A549 (cell line): ENCODE results near the gene CSDE1. TPM values are rescaled to one million over a fixed set of nuclear protein-coding genes. Genes with fewer than 3 reads are reported as not detected.

ENCODE experiments used
- ATAC-seq, 2 experiments: fragments of 200-7000 bp in 1 of 2; fragments of >200 bp in 1 of 2; cut with Nextera tagmentation in 1 of 2; cut with Tn5 transposase in 1 of 2; 3 replicates each; pipeline versions ENCODE4 v1.8.0 to v1.9.1; 2018 to 2020; ENCODE audit warnings: mild to moderate bottlenecking in 1 of 2, moderate library complexity in 1 of 2
- CTCF ChIA-PET: fragments of 300-600 bp; sonication (Branson Sonifier 250); formaldehyde crosslinking; extraction: SDS; loops from one replicate; lab custom pipeline; 2021; ENCODE audit warnings: antibody characterized with exemption, inconsistent platforms; lab: Yijun Ruan, JAX
- POLR2A ChIA-PET: fragments of 350-600 bp; formaldehyde crosslinking; extraction: SDS; loops from one replicate; lab custom pipeline; 2021; ENCODE audit warnings: antibody characterized with exemption, inconsistent platforms; lab: Yijun Ruan, JAX
- DNase-seq, 2 experiments: peaks; one replicate each; pipeline versions ENCODE4 v3.0.0 to v3.0.0-alpha.2; 2011 to 2016; ENCODE audit warnings: low read depth in 1 of 2, low spot score in 1 of 2
- FAIRE-seq: peaks from 2 replicates; lab custom pipeline; 2011; peaks lifted over from hg19 to GRCh38; lab: Jason Lieb, UNC
- H3K27ac ChIP-seq, 2 experiments: fragments of >200 bp; sonication (Bioruptor Twin); formaldehyde crosslinking; 3 replicates each; pipeline ENCODE4 v1.5.1; 2016 to 2017
- H3K4me1 ChIP-seq: fragments of >200 bp; sonication (Bioruptor Twin); formaldehyde crosslinking; 3 replicates; pipeline ENCODE4 v1.6.1; 2016
- H3K4me2 ChIP-seq: fragments of >200 bp; sonication (Bioruptor Twin); formaldehyde crosslinking; 3 replicates; pipeline ENCODE4 v1.6.1; 2016
- H3K4me3 ChIP-seq: fragments of >200 bp; sonication (Bioruptor Twin); formaldehyde crosslinking; 3 replicates; pipeline ENCODE4 v1.5.1; 2016
- H3K9me3 ChIP-seq: fragments of >200 bp; sonication (Bioruptor Twin); formaldehyde crosslinking; 3 replicates; pipeline ENCODE4 v1.6.1; 2016
- CEBPB ChIP-seq, 2 experiments: fragments of >200 bp in 1 of 2; sonication (Bioruptor Twin) in 1 of 2; formaldehyde crosslinking in 1 of 2; IDR thresholded peaks; 2 replicates each; pipeline ENCODE4 v1.6.1; 2012 to 2016
- EP300 ChIP-seq, 2 experiments: fragments of >200 bp; sonication (Bioruptor Twin); formaldehyde crosslinking; IDR thresholded peaks; 2 replicates in 1 of 2; 3 replicates in 1 of 2; pipeline ENCODE4 v1.6.1; 2016 to 2017
- HOXB13 ChIP-seq: fragments of 250-450 bp; sonication (Bioruptor Pico); IDR thresholded peaks from 2 replicates; pipeline ENCODE4 v1.5.0; 2020; ENCODE audit warnings: low read depth, mild to moderate bottlenecking, moderate library complexity
- JUNB ChIP-seq: fragments of >200 bp; sonication (Bioruptor Twin); formaldehyde crosslinking; IDR thresholded peaks from 2 replicates; pipeline ENCODE4 v1.6.1; 2016
- MAFK ChIP-seq: fragments of 450-650 bp; IDR thresholded peaks from 2 replicates; pipeline ENCODE4 v1.6.1; 2014; ENCODE audit not compliant: partially characterized antibody
- RARB ChIP-seq: fragments of 250-450 bp; sonication (Bioruptor Pico); IDR thresholded peaks from 2 replicates; pipeline ENCODE4 v1.8.0; 2021; ENCODE audit warnings: mild to moderate bottlenecking, moderate library complexity
- WGBS: methylation state at CpG from one replicate; pipeline ENCODE4 v1.1.6; 2017; ENCODE audit errors: missing lambda C conversion rate; 5-methylcytosine and 5-hydroxymethylcytosine counted together
- polyA plus RNA-seq, 4 experiments: library from polyadenylated mRNA; depleted of rRNA in 3 of 4; stranded (reverse); fragments of >200 nt; fragmentation: RNase III in 1 of 4; extraction: RNeasy Plus Mini Kit Qiagen cat#74134 plus additional on column Dnase treatment in 1 of 4; gene quantifications; 2 replicates in 3 of 4; 3 replicates in 1 of 4; pipeline ENCODE4 v1.2.3, GENCODE V29; 2011 to 2017
- TF ChIP-seq, protein P1 (sequence below): fragments of >200 bp; sonication (Bioruptor Twin); formaldehyde crosslinking; IDR thresholded peaks from 3 replicates; pipeline ENCODE4 v1.5.1; 2016
- TF ChIP-seq, protein P2 (sequence below): IDR thresholded peaks from 2 replicates; pipeline ENCODE4 v1.6.1; 2012
- TF ChIP-seq, protein P3 (sequence below): fragments of 250-450 bp; sonication (Bioruptor Pico); IDR thresholded peaks from 2 replicates; pipeline ENCODE4 v1.5.0; 2020; ENCODE audit warnings: low read depth, mild to moderate bottlenecking, moderate library complexity

CSDE1 gene
- polyA plus RNA-seq, 2 of the 4 experiments (the other 2 are of a cell fraction), result 199 to 236 TPM

DNA sequence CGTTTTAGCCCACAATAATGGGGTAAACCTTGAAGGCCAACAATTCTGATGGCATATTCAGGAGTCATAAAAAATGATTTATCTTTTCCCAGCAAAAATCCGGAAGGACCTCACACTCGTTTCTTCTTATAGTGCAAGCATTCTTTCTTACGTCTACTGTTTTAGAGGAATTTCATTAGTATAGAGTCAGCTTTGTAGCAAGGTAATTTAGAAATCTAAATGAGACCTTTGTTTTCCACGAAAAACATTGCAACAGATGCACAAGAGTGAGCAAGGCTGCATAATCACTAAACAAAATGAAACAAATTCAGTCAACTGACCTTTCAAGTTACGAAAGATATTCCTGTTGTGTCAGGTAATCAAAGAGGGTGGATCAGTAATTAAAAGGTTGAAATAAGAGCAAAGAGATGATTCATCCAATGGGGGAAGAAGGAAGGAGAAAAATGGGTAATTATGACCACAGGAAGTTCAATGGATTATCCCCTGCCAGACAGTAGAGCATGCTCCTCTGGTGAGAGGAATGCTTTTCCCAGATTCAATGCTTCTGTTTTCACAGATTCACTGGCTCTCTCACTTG lies 560 bp upstream of the CSDE1 start:
- FAIRE-seq (no peak), ATAC-seq (no peak), DNase-seq (no peak)
- WGBS, result 29% methylated on average over 6 of the region's 6 CpGs
- H3K27ac ChIP-seq, result peak overlapping the region; percentile 100
- ChIA-PET CTCF (interaction anchor here (1.2 kb wide), 1 partner anchor 17 kb away, joined by 3 read pairs; no protein-coding TSS in a partner anchor), POLR2A (no interaction called here)
- H3K4me2 ChIP-seq, result peak overlapping the region; percentile 82
- peak overlapping the region; percentile 97 for H3K4me3 ChIP-seq
- peaks cover 23% of the 10 kb centered on the region; the same call in 2 of the 3 replicates for H3K4me1 ChIP-seq
- no peak for TF ChIP-seq MAFK
- TF ChIP-seq, protein P1, sequence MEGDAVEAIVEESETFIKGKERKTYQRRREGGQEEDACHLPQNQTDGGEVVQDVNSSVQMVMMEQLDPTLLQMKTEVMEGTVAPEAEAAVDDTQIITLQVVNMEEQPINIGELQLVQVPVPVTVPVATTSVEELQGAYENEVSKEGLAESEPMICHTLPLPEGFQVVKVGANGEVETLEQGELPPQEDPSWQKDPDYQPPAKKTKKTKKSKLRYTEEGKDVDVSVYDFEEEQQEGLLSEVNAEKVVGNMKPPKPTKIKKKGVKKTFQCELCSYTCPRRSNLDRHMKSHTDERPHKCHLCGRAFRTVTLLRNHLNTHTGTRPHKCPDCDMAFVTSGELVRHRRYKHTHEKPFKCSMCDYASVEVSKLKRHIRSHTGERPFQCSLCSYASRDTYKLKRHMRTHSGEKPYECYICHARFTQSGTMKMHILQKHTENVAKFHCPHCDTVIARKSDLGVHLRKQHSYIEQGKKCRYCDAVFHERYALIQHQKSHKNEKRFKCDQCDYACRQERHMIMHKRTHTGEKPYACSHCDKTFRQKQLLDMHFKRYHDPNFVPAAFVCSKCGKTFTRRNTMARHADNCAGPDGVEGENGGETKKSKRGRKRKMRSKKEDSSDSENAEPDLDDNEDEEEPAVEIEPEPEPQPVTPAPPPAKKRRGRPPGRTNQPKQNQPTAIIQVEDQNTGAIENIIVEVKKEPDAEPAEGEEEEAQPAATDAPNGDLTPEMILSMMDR, result no peak
- TF ChIP-seq, protein P2, sequence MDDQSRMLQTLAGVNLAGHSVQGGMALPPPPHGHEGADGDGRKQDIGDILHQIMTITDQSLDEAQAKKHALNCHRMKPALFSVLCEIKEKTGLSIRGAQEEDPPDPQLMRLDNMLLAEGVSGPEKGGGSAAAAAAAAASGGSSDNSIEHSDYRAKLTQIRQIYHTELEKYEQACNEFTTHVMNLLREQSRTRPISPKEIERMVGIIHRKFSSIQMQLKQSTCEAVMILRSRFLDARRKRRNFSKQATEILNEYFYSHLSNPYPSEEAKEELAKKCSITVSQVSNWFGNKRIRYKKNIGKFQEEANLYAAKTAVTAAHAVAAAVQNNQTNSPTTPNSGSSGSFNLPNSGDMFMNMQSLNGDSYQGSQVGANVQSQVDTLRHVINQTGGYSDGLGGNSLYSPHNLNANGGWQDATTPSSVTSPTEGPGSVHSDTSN, result no peak
- TF ChIP-seq, protein P3, sequence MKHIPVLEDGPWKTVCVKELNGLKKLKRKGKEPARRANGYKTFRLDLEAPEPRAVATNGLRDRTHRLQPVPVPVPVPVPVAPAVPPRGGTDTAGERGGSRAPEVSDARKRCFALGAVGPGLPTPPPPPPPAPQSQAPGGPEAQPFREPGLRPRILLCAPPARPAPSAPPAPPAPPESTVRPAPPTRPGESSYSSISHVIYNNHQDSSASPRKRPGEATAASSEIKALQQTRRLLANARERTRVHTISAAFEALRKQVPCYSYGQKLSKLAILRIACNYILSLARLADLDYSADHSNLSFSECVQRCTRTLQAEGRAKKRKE (CRISPR knock-in tag), result no peak
- H3K9me3 ChIP-seq, result no peaks in the 10 kb centered on the region

DNA sequence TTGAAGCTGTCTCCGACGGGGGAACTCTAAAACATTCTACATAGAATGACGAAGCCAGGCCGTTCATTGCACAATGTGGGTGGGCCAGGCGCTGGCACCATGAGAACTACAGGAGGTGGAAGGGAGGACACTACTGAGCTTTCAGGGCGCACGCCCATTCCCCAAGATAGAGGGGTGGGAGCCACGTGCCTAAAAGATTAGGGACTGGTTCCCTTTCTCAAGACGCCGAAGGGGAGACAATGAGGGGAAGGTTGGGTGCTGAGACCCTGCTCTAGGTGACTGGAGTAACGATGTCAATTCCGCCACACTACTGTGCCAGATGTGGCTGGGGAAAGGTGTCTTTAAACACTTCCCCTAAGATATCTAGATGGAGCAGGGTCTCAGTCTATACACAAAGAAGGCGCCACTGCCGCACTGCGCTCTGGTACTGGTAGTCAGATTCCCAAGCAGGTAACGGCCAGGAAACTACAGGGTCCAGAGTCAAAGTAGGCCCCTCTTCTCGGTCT lies 782 bp downstream of the CSDE1 start:
- ChIA-PET POLR2A (interaction anchor here (0.6 to 1.7 kb wide), 3 partner anchors 12 to 425 kb away, joined by 4 to 6 read pairs (median 5); partner anchors contain the start of gene SIKE1), CTCF (interaction anchor here (1.2 kb wide), 1 partner anchor 18 kb away, joined by 3 read pairs; no protein-coding TSS in a partner anchor)
- DNase-seq (peak; percentile 11 to 18), ATAC-seq (peak in 1 of 2 experiments; percentile 32; a peak in 3 of 6 replicates), FAIRE-seq (no peak)
- H3K9me3 ChIP-seq, result no peaks in the 10 kb centered on the region
- TF ChIP-seq, protein P3 (CRISPR knock-in tag), result no peak
- TF ChIP-seq EP300 (IDR thresholded peaks at IDR 0.05) (no peak), CEBPB (IDR thresholded peaks at IDR 0.05) (peak in 1 of 2 experiments; percentile 45; a peak in 1 of 4 replicates), HOXB13 (CRISPR knock-in tag) (no peak)
- WGBS, result 0% methylated on average over 11 of the region's 17 CpGs
- peaks cover 29% of the 10 kb centered on the region; the same call in 2 of the 3 replicates for H3K4me1 ChIP-seq
- H3K4me2 ChIP-seq, result peak overlapping the region; percentile 91
- peak overlapping the region; percentile 100 for H3K27ac ChIP-seq
- H3K4me3 ChIP-seq, result peak overlapping the region; percentile 97

DNA sequence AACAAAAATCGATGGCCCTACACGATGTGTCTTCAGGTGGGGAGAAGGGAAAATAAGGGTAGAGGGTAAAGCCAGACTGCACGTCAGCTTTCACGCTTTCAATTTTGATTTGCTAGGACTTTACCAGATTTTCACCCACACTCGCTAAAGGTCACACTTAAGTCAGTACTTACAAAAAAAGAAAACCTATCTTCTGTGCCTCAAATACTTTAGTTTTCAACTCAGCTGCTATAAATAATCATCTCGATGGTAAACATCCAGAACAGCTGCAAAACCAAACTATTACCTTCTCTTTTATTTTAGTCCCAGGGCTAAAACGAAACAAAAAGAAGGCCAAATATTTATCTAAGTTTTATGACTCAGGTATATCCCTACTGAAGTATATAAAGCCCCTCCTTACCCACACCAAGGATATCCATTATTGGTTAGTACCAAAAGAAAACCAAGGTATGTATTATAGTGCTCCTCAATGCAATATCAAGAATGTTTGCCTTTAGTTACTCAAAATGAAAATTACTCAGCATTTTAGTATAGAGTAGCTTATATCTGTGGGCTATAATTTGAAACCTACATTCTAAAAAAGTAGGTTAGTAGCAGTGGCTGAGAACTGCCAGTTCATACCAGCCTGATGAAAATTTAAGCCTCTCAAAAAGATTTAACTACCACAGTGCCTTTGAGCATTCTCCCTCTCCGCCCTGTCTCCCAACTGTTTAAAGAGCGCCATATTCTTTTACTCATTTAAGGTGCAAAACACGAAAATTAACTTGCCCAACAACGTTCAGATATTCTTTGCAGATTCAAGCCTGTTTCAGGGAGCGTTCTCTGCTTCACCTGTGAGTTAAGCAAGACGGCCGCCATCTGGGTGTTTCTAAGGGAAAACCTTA lies 1.5 kb downstream of the CSDE1 start:
- 23% methylated on average over 14 of the region's 14 CpGs for WGBS
- DNase-seq, result no peak
- H3K9me3 ChIP-seq, result no peaks in the 10 kb centered on the region
- POLR2A ChIA-PET, result interaction anchor here (1.2 to 1.7 kb wide), 2 partner anchors 11 to 24 kb away, joined by 5 to 6 read pairs; partner anchors contain the start of gene SIKE1
- H3K27ac ChIP-seq, result peak overlapping the region; percentile 100; a peak in 4 of 6 replicates
- FAIRE-seq, result no peak
- no peak for ATAC-seq
- TF ChIP-seq JUNB (no peak), RARB (CRISPR knock-in tag) (0 out of 2 replicates have a peak, but pooled peaks have one; percentile 20)
- peaks cover 32% of the 10 kb centered on the region; the same call in 2 of the 3 replicates for H3K4me1 ChIP-seq
- peak overlapping the region; percentile 91 for H3K4me2 ChIP-seq
- H3K4me3 ChIP-seq, result peak overlapping the region; percentile 97
- CTCF ChIA-PET, result no interaction called here
